Stimulated activated CD8-positive, alpha-beta memory T cell treated with anti-CD3 and anti-CD28 coated beads, Interleukin-4, amount 100 ng/mL, for 24 hours (primary cell): ENCODE results near the gene KRT4.
A peak's percentile ranks its signal among the peaks of the same experiment; 100 is the strongest.

Experiments
- DNase-seq: peaks from one replicate; pipeline ENCODE4 v3.0.0-alpha.2; 2020; ENCODE audit warnings: low read depth

Gene KRT4

GRCh38 chr12:52836491-52837412 lies 22.8 kb upstream of the KRT4 start:
- no peak for DNase-seq

GRCh38 chr12:52836042-52836466 lies 22.1 kb upstream of the KRT4 start:
- peak; percentile 72 for DNase-seq

- DNase-seq: no peak
Measured at GRCh38 chr12:52835271-52836041, 21.5 kb upstream of the KRT4 start.

GRCh38 chr12:52834727-52835001 lies 20.7 kb upstream of the KRT4 start:
- DNase-seq: no peak

- no peak for DNase-seq
Measured at GRCh38 chr12:52833922-52834726, 20.2 kb upstream of the KRT4 start, which contains the start of gene KRT79. KRT79 (minus strand) TSS chr12:52834311; CDS start chr12:52834260, 51 bp downstream.

- no peak for DNase-seq
Measured at GRCh38 chr12:52832985-52833905, 19.3 kb upstream of the KRT4 start.

GRCh38 chr12:52832451-52832850 lies 18.5 kb upstream of the KRT4 start:
- DNase-seq: no peak

- no peak for DNase-seq
Measured at GRCh38 chr12:52831251-52831650, 17.3 kb upstream of the KRT4 start.

- DNase-seq: no peak
Measured at GRCh38 chr12:52829986-52830770, 16.3 kb upstream of the KRT4 start.

GRCh38 chr12:52828591-52829021 lies 14.7 kb upstream of the KRT4 start:
- DNase-seq: no peak

GRCh38 chr12:52828156-52828555 lies 14.2 kb upstream of the KRT4 start:
- no peak for DNase-seq

- DNase-seq: no peak
Measured at GRCh38 chr12:52827499-52828090, 13.7 kb upstream of the KRT4 start.

- DNase-seq: no peak
Measured at GRCh38 chr12:52826611-52827498, 12.9 kb upstream of the KRT4 start.

- no peak for DNase-seq
Measured at GRCh38 chr12:52825961-52826360, 12.0 kb upstream of the KRT4 start.

GRCh38 chr12:52824741-52825410 lies 11.0 kb upstream of the KRT4 start:
- DNase-seq: no peak

- no peak for DNase-seq
Measured at GRCh38 chr12:52823761-52824450, 10.0 kb upstream of the KRT4 start.

- DNase-seq: no peak
Measured at GRCh38 chr12:52822771-52823510, 9.0 kb upstream of the KRT4 start.
